ENCODE results near the gene FRMD4B. TPM values are rescaled to one million over a fixed set of nuclear protein-coding genes. Genes with fewer than 3 reads are reported as not detected.

Gene FRMD4B
- 30.7 TPM for total RNA-seq

DNA sequence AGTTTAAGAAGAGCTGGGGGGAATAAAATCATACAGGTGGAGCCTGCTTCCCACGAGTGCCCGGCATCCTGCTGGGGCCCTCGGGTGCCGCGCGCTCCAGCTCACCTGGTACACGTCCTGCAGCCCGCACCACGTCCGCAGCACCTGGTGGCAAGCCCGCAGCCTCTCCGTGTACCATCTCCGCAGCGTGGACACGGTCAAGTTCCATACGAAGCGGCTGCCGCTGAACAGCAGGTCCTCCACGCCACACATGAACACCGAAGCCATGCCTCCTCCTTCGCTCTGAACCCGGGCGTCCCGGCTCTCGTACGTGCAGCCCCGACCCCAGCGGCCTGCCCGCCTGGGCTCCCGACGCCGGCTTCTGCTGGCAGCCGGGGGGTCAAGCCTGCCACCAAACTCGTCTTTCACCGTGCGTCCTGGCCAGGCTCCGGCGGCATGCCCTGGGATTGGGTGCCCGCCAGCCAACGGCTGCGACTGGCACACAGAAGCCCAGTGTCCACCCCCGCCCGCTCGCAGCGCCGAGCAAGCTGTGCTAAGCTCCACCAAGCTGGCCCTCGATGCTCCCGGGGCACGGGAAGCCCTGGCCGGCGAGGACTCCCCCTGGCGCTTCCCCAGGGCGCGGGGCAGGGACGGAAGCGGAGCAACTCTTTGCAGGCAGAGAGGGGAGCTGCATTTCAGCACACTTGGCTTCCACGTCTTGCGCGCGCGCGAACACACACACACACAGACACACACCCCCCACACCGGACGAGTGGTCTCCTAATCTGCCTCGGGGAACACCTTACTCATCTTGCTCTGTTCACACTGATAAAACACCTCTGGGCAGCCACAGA lies at the start of gene FRMD4B:
FRMD4B (minus strand) TSS at position 366 of the 833 bp plus-strand sequence; CDS start at position 267, 99 bp downstream.

GRCh38 chr3:69122403-69122802 lies 263.5 kb downstream of the FRMD4B start, which contains the start of gene LMOD3:
Gene LMOD3 (minus strand): TSS chr3:69122595. CDS start chr3:69122386, 209 bp downstream.

Measured in diencephalon (tissue), 1 donor.